Panc1 (cell line): ENCODE results near the gene TEDC2. TPM values are rescaled to one million over a fixed set of nuclear protein-coding genes. Genes with fewer than 3 reads are reported as not detected.

Experiments
- ATAC-seq: fragments of 200-7000 bp; cut with Tn5 transposase; 2 replicates; pipeline ENCODE4 v1.9.1; 2020; ENCODE audit warnings: mild to moderate bottlenecking, moderate library complexity
- BruUV-seq: library from RNA; stranded (reverse); fragments of 400-500 nt; replicated peaks from 2 replicates; lab custom pipeline; 2021; lab: Mats Ljungman, UMichigan
- CTCF ChIA-PET: fragments of 300-600 bp; sonication (Branson Sonifier 250); formaldehyde crosslinking; loops from one replicate; lab custom pipeline; 2022; ENCODE audit warnings: antibody characterized with exemption; lab: Charles Lee
- POLR2A ChIA-PET: fragments of 300-600 bp; sonication (Branson Sonifier 250); formaldehyde crosslinking; loops from one replicate; lab custom pipeline; 2022; ENCODE audit warnings: antibody characterized with exemption; lab: Charles Lee
- DNase-seq: peaks from one replicate; pipeline ENCODE4 v3.0.0-alpha.2; 2010; ENCODE audit warnings: low read depth, low spot score
- H3K27ac ChIP-seq: 2 replicates; pipeline ENCODE4 v1.5.1; 2011; ENCODE audit warnings: mild to moderate bottlenecking, low read length, inconsistent platforms
- H3K27me3 ChIP-seq: fragments of 200-500 bp; sonication (Bioruptor generic); 2 replicates; pipeline ENCODE4 v1.6.0; 2014; ENCODE audit warnings: low read length, inconsistent platforms; ENCODE audit not compliant: control insufficient read depth, insufficient read depth
- H3K36me3 ChIP-seq: fragments of 200-500 bp; sonication (Bioruptor generic); 2 replicates; pipeline ENCODE4 v1.5.1; 2014; ENCODE audit warnings: inconsistent platforms, mild to moderate bottlenecking, low read length, moderate library complexity; ENCODE audit not compliant: control insufficient read depth, insufficient read depth
- H3K4me1 ChIP-seq: 2 replicates; pipeline ENCODE4 v1.5.1; 2011; ENCODE audit warnings: inconsistent platforms, mild to moderate bottlenecking, low read length, moderate library complexity; ENCODE audit not compliant: control insufficient read depth, insufficient read depth
- H3K4me3 ChIP-seq, 2 experiments: 2 replicates each; pipeline ENCODE4 v1.5.1; 2011 to 2012; ENCODE audit warnings: low read depth in 2 of 2, low read length in 2 of 2, mild to moderate bottlenecking in 2 of 2, inconsistent platforms in 1 of 2, moderate library complexity in 1 of 2
- H3K9me3 ChIP-seq: fragments of 200-500 bp; sonication (Bioruptor generic); 2 replicates; pipeline ENCODE4 v1.5.1; 2014; ENCODE audit warnings: low read depth, mild to moderate bottlenecking, inconsistent platforms, low read length, moderate library complexity; ENCODE audit not compliant: control insufficient read depth, insufficient read depth
- CTCF ChIP-seq: fragments of 450-650 bp; IDR thresholded peaks from 2 replicates; pipeline ENCODE4 v1.5.1; 2017; ENCODE audit warnings: mild to moderate bottlenecking
- POLR2AphosphoS5 ChIP-seq: IDR thresholded peaks from 2 replicates; pipeline ENCODE4 v1.6.1; 2012; ENCODE audit warnings: mild to moderate bottlenecking, low read depth, low read length, moderate library complexity
- REST ChIP-seq, 2 experiments: IDR thresholded peaks; 2 replicates each; pipeline ENCODE4 v1.6.1; 2011 to 2012; ENCODE audit warnings: low read depth in 2 of 2, control low read depth in 1 of 2, low read length in 1 of 2, mild to moderate bottlenecking in 1 of 2, moderate library complexity in 1 of 2; ENCODE audit not compliant: insufficient read depth in 1 of 2
- SIN3A ChIP-seq: IDR thresholded peaks from 2 replicates; pipeline ENCODE4 v1.6.1; 2012; ENCODE audit warnings: low read depth, mild to moderate bottlenecking, low read length, moderate library complexity, borderline replicate concordance; ENCODE audit not compliant: insufficient read depth
- TCF7L2 ChIP-seq: IDR thresholded peaks from 2 replicates; pipeline ENCODE4 v1.6.1; 2011; ENCODE audit warnings: mild to moderate bottlenecking, low read depth, low read length, inconsistent platforms
- in situ Hi-C: cut with HindIII; loops from 2 replicates; pipeline ENCODE4 v1.10.0; 2016; ENCODE audit warnings: low sequenced_read_pairs, low pct_unique_long_range_greater_than_20kb
- intact Hi-C: fragments of 100-400 bp; cut with micrococcal nuclease; formaldehyde crosslinking; loops from one replicate; pipeline ENCODE4 v1.10.0; 2022; ENCODE audit not compliant: unreplicated experiment
- total RNA-seq: library from RNA; stranded (reverse); gene quantifications from one replicate; pipeline ENCODE4 v1.2.1, GENCODE V29; 2021; ENCODE audit not compliant: unreplicated experiment

Gene TEDC2
- total RNA-seq, 1 experiment from 2014 or later: 25.0 TPM

- TF ChIP-seq REST (IDR thresholded peaks at IDR 0.05; ENCODE audit: insufficient read depth in 1 of 2, low read depth in 2 of 2, low read length in 1 of 2): no peak
- TF ChIP-seq POLR2AphosphoS5: no peak
- TF ChIP-seq CTCF: no peak
- no peak for TF ChIP-seq SIN3A
- no peak for TF ChIP-seq TCF7L2
- Histone ChIP-seq H3K4me3 (no peak overlapping the region), H3K36me3 (no peaks in the 10 kb centered on the region), H3K27me3 (no peaks in the 10 kb centered on the region), H3K27ac (no peak overlapping the region), H3K4me1 (peaks cover 8% of the 10 kb centered on the region; the same call in 1 of the 2 replicates), H3K9me3 (no peaks in the 10 kb centered on the region)
- CTCF ChIA-PET: no interaction called here
- in situ Hi-C loops: no loop called here
- DNase-seq: no peak
- POLR2A ChIA-PET: no interaction called here
- no peak for ATAC-seq
- no TSS peak for BruUV-seq
- intact Hi-C loops: no loop called here
These were observed 23.0 kb downstream of the TEDC2 start for GRCh38 chr16:2482708-2483534.

GRCh38 chr16:2483939-2484897 is 24.3 kb downstream of the TEDC2 start:
- H3K27me3 ChIP-seq: no peaks in the 10 kb centered on the region
- peaks cover 8% of the 10 kb centered on the region; the same call in 1 of the 2 replicates for H3K4me1 ChIP-seq
- H3K9me3 ChIP-seq: no peaks in the 10 kb centered on the region
- in situ Hi-C loops (no loop called here), intact Hi-C loops (no loop called here)
- no TSS peak for BruUV-seq
- no peak for ATAC-seq
- CTCF ChIA-PET: interaction anchor here (0.5 kb wide), 1 partner anchor 34 kb away, joined by 8 read pairs; no protein-coding TSS in a partner anchor
- no peak for DNase-seq
- H3K4me3 ChIP-seq: no peak overlapping the region
- POLR2A ChIA-PET: no interaction called here
- TF ChIP-seq REST (IDR thresholded peaks at IDR 0.05; ENCODE audit: insufficient read depth in 1 of 2, low read depth in 2 of 2, low read length in 1 of 2) (no peak), CTCF (no peak), TCF7L2 (no peak)
- no peaks in the 10 kb centered on the region for H3K36me3 ChIP-seq
- no peak overlapping the region for H3K27ac ChIP-seq
